K562 (cell line): ENCODE measurements around the gene DRD2. TPM values are rescaled to one million over a fixed set of nuclear protein-coding genes. Genes with fewer than 3 reads are reported as not detected.

Experiments
- ATAC-seq: fragments of 200-7000 bp; cut with Tn5 transposase; 3 replicates; pipeline ENCODE4 v1.9.1; 2020; ENCODE audit warnings: moderate library complexity
- BruUV-seq: library from RNA; stranded (reverse); fragments of 400-500 nt; replicated peaks from 2 replicates; lab custom pipeline; 2021; lab: Mats Ljungman, UMichigan
- CTCF ChIA-PET: fragments of 300-600 bp; formaldehyde crosslinking; extraction: SDS; loops from one replicate; lab custom pipeline; 2021; ENCODE audit warnings: low intra/inter-chr PET ratio; lab: Yijun Ruan, JAX
- POLR2A ChIA-PET: fragments of 300-600, 350-650 bp; sonication (Branson Sonifier 250); formaldehyde crosslinking; extraction: SDS; loops from one replicate; lab custom pipeline; 2021; ENCODE audit warnings: antibody characterized with exemption, inconsistent platforms; lab: Yijun Ruan, JAX
- DNase-seq, 4 experiments: peaks; one replicate each; pipeline versions ENCODE4 v3.0.0 to v3.0.0-alpha.2; 2011 to 2018; ENCODE audit warnings: low spot score in 3 of 4, mixed read lengths in 3 of 4; ENCODE audit errors: extremely low read depth in 1 of 4
- FAIRE-seq: peaks from 2 replicates; lab custom pipeline; 2011; peaks lifted over from hg19 to GRCh38; lab: Jason Lieb, UNC
- H2AFZ ChIP-seq: 2 replicates; pipeline ENCODE4 v1.6.0; 2011; ENCODE audit warnings: low read depth, low read length, control low read depth, inconsistent platforms
- H3K27ac ChIP-seq: fragments of 200-600 bp; 3 replicates; pipeline ENCODE4 v1.8.0; 2011; ENCODE audit warnings: low read depth, mild to moderate bottlenecking, control low read depth, inconsistent platforms, low read length, moderate library complexity, mixed read lengths; ENCODE audit errors: extremely low read depth
- H3K27me3 ChIP-seq, 2 experiments: fragments of 300-600 bp in 1 of 2; 2 replicates in 1 of 2; 3 replicates in 1 of 2; pipeline versions ENCODE4 v1.6.0 to v1.8.0; 2011; ENCODE audit warnings: inconsistent platforms in 2 of 2, low read length in 2 of 2, mild to moderate bottlenecking in 1 of 2, mixed read lengths in 1 of 2, moderate library complexity in 1 of 2; ENCODE audit not compliant: control insufficient read depth in 2 of 2, insufficient read depth in 2 of 2
- H3K36me3 ChIP-seq: fragments of 300-600 bp; 3 replicates; pipeline ENCODE4 v1.8.0; 2011; ENCODE audit warnings: mild to moderate bottlenecking, low read length, inconsistent platforms; ENCODE audit not compliant: control insufficient read depth, insufficient read depth
- H3K4me1 ChIP-seq, 2 experiments: fragments of 200-600 bp in 1 of 2; replicated peaks in 1 of 2; 2 replicates in 1 of 2; 3 replicates in 1 of 2; pipeline versions ENCODE4 v1.5.1 to v1.8.0; 2011; ENCODE audit warnings: inconsistent platforms in 2 of 2, low read length in 2 of 2, mild to moderate bottlenecking in 1 of 2, mixed read lengths in 1 of 2, moderate library complexity in 1 of 2; ENCODE audit not compliant: control insufficient read depth in 2 of 2, insufficient read depth in 2 of 2
- H3K4me2 ChIP-seq: 2 replicates; pipeline ENCODE4 v1.6.1; 2011; ENCODE audit warnings: low read length, control low read depth, inconsistent platforms, mixed read lengths; ENCODE audit not compliant: insufficient read depth
- H3K4me3 ChIP-seq: fragments of 200-600 bp; sonication (generic), shearing (Covaris generic); 2 replicates; pipeline ENCODE4 v1.5.1; 2016; ENCODE audit warnings: control low read depth, inconsistent platforms
- H3K79me2 ChIP-seq: fragments of 200-600 bp; 3 replicates; pipeline ENCODE4 v1.8.0; 2011; ENCODE audit warnings: low read length, inconsistent platforms; ENCODE audit not compliant: control insufficient read depth, insufficient read depth
- H3K9ac ChIP-seq, 2 experiments: 2 replicates each; pipeline versions ENCODE4 v1.6.0 to v1.6.1; 2011; ENCODE audit warnings: low read depth in 2 of 2, low read length in 2 of 2, control low read depth in 1 of 2, inconsistent platforms in 1 of 2, mild to moderate bottlenecking in 1 of 2, mixed read lengths in 1 of 2; ENCODE audit not compliant: insufficient read depth in 1 of 2
- H3K9me1 ChIP-seq: one replicate; pipeline ENCODE4 v1.6.0; 2011; ENCODE audit warnings: inconsistent platforms, mild to moderate bottlenecking, low read length, moderate library complexity; ENCODE audit not compliant: control insufficient read depth, insufficient read depth
- H3K9me3 ChIP-seq: replicated peaks from 2 replicates; pipeline ENCODE4 v1.5.1; 2011; ENCODE audit warnings: low read depth, low read length, inconsistent platforms; ENCODE audit not compliant: control insufficient read depth, insufficient read depth
- H4K20me1 ChIP-seq: replicated peaks from 2 replicates; pipeline ENCODE4 v1.6.1; 2011; ENCODE audit warnings: low read length, inconsistent platforms, mixed read lengths; ENCODE audit not compliant: control insufficient read depth, insufficient read depth
- CCAR2 ChIP-seq: fragments of 200-400 bp; formaldehyde crosslinking; IDR thresholded peaks from 2 replicates; pipeline ENCODE4 v1.6.1; 2017; ENCODE audit warnings: mild to moderate bottlenecking, low read depth, low read length
- FOXM1 ChIP-seq, 2 experiments: fragments of 450-650 bp in 1 of 2; sonication (generic) in 1 of 2; formaldehyde crosslinking in 1 of 2; IDR thresholded peaks; 2 replicates each; pipeline versions ENCODE4 v1.6.1 to v1.9.0; 2017 to 2022; ENCODE audit warnings: low read depth in 2 of 2, mild to moderate bottlenecking in 2 of 2, missing genetic modification reagents in 1 of 2, moderate library complexity in 1 of 2
- GATAD2A ChIP-seq: fragments of 450-650 bp; IDR thresholded peaks from 2 replicates; pipeline ENCODE4 v1.6.1; 2017
- HDAC2 ChIP-seq: fragments of 450-650 bp; IDR thresholded peaks from 2 replicates; pipeline ENCODE4 v1.6.1; 2016; ENCODE audit warnings: mild to moderate bottlenecking
- HMG20B ChIP-seq: fragments of 250-450 bp; sonication (Bioruptor Pico); IDR thresholded peaks from 2 replicates; pipeline ENCODE4 v1.5.0; 2021; ENCODE audit warnings: mild to moderate bottlenecking
- JUNB ChIP-seq: fragments of 450-650 bp; formaldehyde crosslinking; conservative IDR thresholded peaks from 2 replicates; pipeline ENCODE4 v1.4.0; 2020; ENCODE audit warnings: mild to moderate bottlenecking
- KLF1 ChIP-seq: fragments of 450-650 bp; IDR thresholded peaks from 2 replicates; pipeline ENCODE4 v1.6.1; 2016; ENCODE audit warnings: missing genetic modification characterization, missing compliant biosample characterization
- MEF2A ChIP-seq: IDR thresholded peaks from 2 replicates; pipeline ENCODE4 v1.6.1; 2011; ENCODE audit warnings: low read depth, mild to moderate bottlenecking, low read length, moderate library complexity; ENCODE audit not compliant: control insufficient read depth
- MXI1 ChIP-seq: IDR thresholded peaks from 2 replicates; pipeline ENCODE4 v1.6.1; 2011; ENCODE audit warnings: low read depth, mild to moderate bottlenecking, improper control_type of control experiment, low read length
- NCOA6 ChIP-seq: fragments of 450-650 bp; IDR thresholded peaks from 2 replicates; pipeline ENCODE4 v1.6.1; 2017; ENCODE audit warnings: mild to moderate bottlenecking
- TRIM24 ChIP-seq, 2 experiments: fragments of 450-650 bp; IDR thresholded peaks; 2 replicates each; pipeline ENCODE4 v1.6.1; 2016
- ZNF253 ChIP-seq: fragments of 250-450 bp; sonication (Bioruptor Pico); conservative IDR thresholded peaks from 2 replicates; pipeline ENCODE4 v1.6.1; 2021; ENCODE audit warnings: mild to moderate bottlenecking
- ZNF695 ChIP-seq: fragments of 450-650 bp; formaldehyde crosslinking; IDR thresholded peaks from 2 replicates; pipeline ENCODE4 v1.4.0; 2020; ENCODE audit warnings: mild to moderate bottlenecking, moderate library complexity
- ZNF717 ChIP-seq: fragments of 250-450 bp; sonication (Bioruptor Pico); IDR thresholded peaks from 2 replicates; pipeline ENCODE4 v1.5.0; 2021
- WGBS: fragments of 100-300 bp; shearing (Covaris generic); methylation state at CpG from one replicate; pipeline ENCODE4 v1.1.6; 2016; ENCODE audit warnings: low coverage, mixed read lengths; ENCODE audit not compliant: insufficient coverage; ENCODE audit errors: missing lambda C conversion rate; 5-methylcytosine and 5-hydroxymethylcytosine counted together
- in situ Hi-C: fragments of 300-500 bp; cut with MboI; formaldehyde crosslinking; loops from 4 replicates; pipeline ENCODE4 v1.15.0; 2018; ENCODE audit warnings: inconsistent platforms, mixed read lengths
- intact Hi-C: fragments of 100-400 bp; cut with micrococcal nuclease; formaldehyde crosslinking; loops from 2 replicates; pipeline ENCODE4 v1.14.2; 2022
- polyA plus RNA-seq, 8 experiments: library from polyadenylated mRNA; depleted of rRNA in 4 of 8; stranded (reverse) in 5 of 8; unstranded in 3 of 8; fragments of >200 nt; fragmentation: Nextera tagmentation in 2 of 8; fragmentation: Illumina TruSeq in 1 of 8; extraction: Ambion mirVana in 2 of 8; extraction: Trizol in 1 of 8; gene quantifications; 2 replicates each; pipeline versions ENCODE4 v1.2.1 to v1.2.3, GENCODE V29; 2011 to 2014; ENCODE audit warnings: inconsistent platforms in 1 of 8, missing spikeins in 1 of 8
- total RNA-seq, 7 experiments: library from RNA; depleted of rRNA in 6 of 7; stranded (reverse); fragments of >200 nt in 6 of 7; fragmentation: Illumina TruSeq in 2 of 7; extraction: Trizol in 2 of 7; gene quantifications; 2 replicates each; pipeline versions ENCODE4 v1.2.1 to v1.2.3, GENCODE V29; 2011 to 2021; ENCODE audit warnings: low replicate concordance in 1 of 7

DRD2 gene
- total and polyA plus RNA-seq, 9 of the 15 experiments (the other 6 are each of a cell fraction or from before 2014, with no cell fraction given), result not detected

GRCh38 chr11:113385749-113386148 lies 89.4 kb downstream of the DRD2 start:
- no peak for FAIRE-seq

GRCh38 chr11:113384551-113384950 lies 90.6 kb downstream of the DRD2 start:
- peaks cover 0 to 7% of the 10 kb centered on the region in 2 experiments; a peak in 1 of 5 replicates for H3K4me1 ChIP-seq
- no peak overlapping the region for H3K9ac ChIP-seq
- no peaks in the 10 kb centered on the region for H4K20me1 ChIP-seq
- H3K4me3 ChIP-seq, result no peak overlapping the region
- H3K27me3 ChIP-seq, result peaks cover 7 to 26% of the 10 kb centered on the region in 2 experiments; a peak in 4 of 5 replicates
- CTCF ChIA-PET, result no interaction called here
- no peaks in the 10 kb centered on the region for H3K79me2 ChIP-seq
- POLR2A ChIA-PET, result interaction anchor here (0.7 kb wide), 1 partner anchor 9 kb away, joined by 3 read pairs; no protein-coding TSS in a partner anchor
- no peak overlapping the region for H3K27ac ChIP-seq
- H2AFZ ChIP-seq, result no peak overlapping the region
- no TSS peak for BruUV-seq
- 0% methylated on average over 3 of the region's 3 CpGs for WGBS
- no peaks in the 10 kb centered on the region for H3K9me3 ChIP-seq
- no peak for ATAC-seq
- TF ChIP-seq NCOA6, result no peak
- no peak for TF ChIP-seq CCAR2
- no peak for TF ChIP-seq GATAD2A
- no peak for TF ChIP-seq ZNF695 (CRISPR knock-in tag)
- no peak for TF ChIP-seq HMG20B (CRISPR knock-in tag)
- TF ChIP-seq JUNB (CRISPR knock-in tag), result no peak
- TF ChIP-seq KLF1, result no peak
- no peak for TF ChIP-seq FOXM1 (IDR thresholded peaks at IDR 0.05; ENCODE audit: low read depth)
- TF ChIP-seq FOXM1 (CRISPR knock-in tag; IDR thresholded peaks at IDR 0.05; ENCODE audit: low read depth), result no peak
- TF ChIP-seq MEF2A, result no peak
- H3K9me1 ChIP-seq, result no peaks in the 10 kb centered on the region
- H3K36me3 ChIP-seq, result no peaks in the 10 kb centered on the region
- no peak overlapping the region for H3K4me2 ChIP-seq
- no peak for DNase-seq
- in situ Hi-C loops, result no loop called here
- no peak for FAIRE-seq
- intact Hi-C loops, result no loop called here

More at GRCh38 chr11:113385749-113386148, 89.4 kb downstream of the DRD2 start:
- ChIA-PET POLR2A (interaction anchor here (0.6 to 1.1 kb wide), 2 partner anchors 10 to 71 kb away, joined by 3 read pairs; no protein-coding TSS in a partner anchor), CTCF (no interaction called here)
- H2AFZ ChIP-seq, result no peak overlapping the region
- ATAC-seq, result no peak
- H3K27ac ChIP-seq, result no peak overlapping the region
- no peaks in the 10 kb centered on the region for H3K36me3 ChIP-seq
- no peaks in the 10 kb centered on the region for H3K79me2 ChIP-seq
- H3K27me3 ChIP-seq, result peaks cover 7 to 26% of the 10 kb centered on the region in 2 experiments; a peak in 4 of 5 replicates
- intact Hi-C loops, result no loop called here
- TF ChIP-seq ZNF253 (no peak), ZNF717 (no peak), HDAC2 (no peak), TRIM24 (IDR thresholded peaks at IDR 0.05) (no peak), MXI1 (no peak)
- TF ChIP-seq, all 486 proteins: peak for 0
- in situ Hi-C loops, result no loop called here
- BruUV-seq, result no TSS peak
- Histone ChIP-seq H3K9ac (no peak overlapping the region), H3K9me3 (no peaks in the 10 kb centered on the region), H3K4me2 (no peak overlapping the region), H3K4me3 (no peak overlapping the region), H3K4me1 (peaks cover 0 to 7% of the 10 kb centered on the region in 2 experiments; a peak in 1 of 5 replicates), H3K9me1 (no peaks in the 10 kb centered on the region), H4K20me1 (no peaks in the 10 kb centered on the region)
- DNase-seq, result no peak
- 0% methylated on average over 3 of the region's 3 CpGs for WGBS
